IMR-90 (cell line): ENCODE measurements around the gene CYP19A1. TPM values are rescaled to one million over a fixed set of nuclear protein-coding genes. Genes with fewer than 3 reads are reported as not detected.

ENCODE experiments used
- ATAC-seq: fragments of 200-7000 bp; cut with Tn5 transposase; 2 replicates; pipeline ENCODE4 v1.9.1; 2020; ENCODE audit warnings: low read depth, mild to moderate bottlenecking, moderate library complexity
- BruUV-seq: library from RNA; stranded (reverse); fragments of 400-500 nt; replicated peaks from 2 replicates; lab custom pipeline; 2021; lab: Mats Ljungman, UMichigan
- CTCF ChIA-PET: fragments of 300-600 bp; formaldehyde crosslinking; extraction: SDS; loops from one replicate; lab custom pipeline; 2021; ENCODE audit warnings: antibody characterized with exemption; lab: Yijun Ruan, JAX
- POLR2A ChIA-PET: fragments of 300-600 bp; sonication (Branson Sonifier 250); formaldehyde crosslinking; loops from one replicate; lab custom pipeline; 2022; ENCODE audit warnings: antibody characterized with exemption; ENCODE audit not compliant: unreplicated experiment; lab: Charles Lee
- DNase-seq: peaks from one replicate; pipeline ENCODE4 v3.0.0; 2013
- H2AFZ ChIP-seq: replicated peaks from 2 replicates; pipeline ENCODE3; 2013; ENCODE audit warnings: low read length, mild to moderate bottlenecking; ENCODE audit not compliant: poor library complexity
- H2AK5ac ChIP-seq: 2 replicates; pipeline ENCODE4 v1.6.1; 2013; ENCODE audit warnings: low read depth, low read length, inconsistent platforms
- H2AK9ac ChIP-seq: replicated peaks from 2 replicates; pipeline ENCODE3; 2013; ENCODE audit warnings: mild to moderate bottlenecking, low read depth, low read length, moderate library complexity; ENCODE audit not compliant: poor library complexity
- H2BK120ac ChIP-seq: 2 replicates; pipeline ENCODE4 v1.6.1; 2013; ENCODE audit warnings: low read depth, low read length, inconsistent platforms
- H2BK15ac ChIP-seq: 3 replicates; pipeline ENCODE4 v1.6.1; 2013; ENCODE audit warnings: low read depth, low read length, inconsistent platforms
- H2BK20ac ChIP-seq: 2 replicates; pipeline ENCODE4 v1.6.1; 2013; ENCODE audit warnings: low read depth, mild to moderate bottlenecking, inconsistent platforms, low read length, moderate library complexity
- H2BK5ac ChIP-seq: 2 replicates; pipeline ENCODE4 v1.6.1; 2013; ENCODE audit warnings: mild to moderate bottlenecking, low read depth, low read length, inconsistent platforms; ENCODE audit not compliant: poor library complexity, severe bottlenecking
- H3K14ac ChIP-seq: replicated peaks from 2 replicates; pipeline ENCODE4 v1.6.1; 2013; ENCODE audit warnings: low read depth, low read length, inconsistent platforms
- H3K18ac ChIP-seq: 2 replicates; pipeline ENCODE4 v1.6.1; 2013; ENCODE audit warnings: low read depth, low read length, control low read depth
- H3K23ac ChIP-seq: 2 replicates; pipeline ENCODE4 v1.6.1; 2013; ENCODE audit warnings: low read depth, low read length, inconsistent platforms
- H3K27ac ChIP-seq: 2 replicates; pipeline ENCODE4 v1.5.1; 2013; ENCODE audit warnings: mild to moderate bottlenecking, control low read depth, low read length; ENCODE audit not compliant: insufficient read depth
- H3K27me3 ChIP-seq: 2 replicates; pipeline ENCODE4 v1.6.1; 2013; ENCODE audit warnings: low read length; ENCODE audit not compliant: control insufficient read depth, insufficient read depth
- H3K36me3 ChIP-seq: 2 replicates; pipeline ENCODE4 v1.6.1; 2013; ENCODE audit warnings: low read length, mixed read lengths; ENCODE audit not compliant: control insufficient read depth, insufficient read depth
- H3K4ac ChIP-seq: 2 replicates; pipeline ENCODE4 v1.6.1; 2013; ENCODE audit warnings: low read depth, low read length, inconsistent platforms
- H3K4me1 ChIP-seq: 2 replicates; pipeline ENCODE4 v1.6.1; 2013; ENCODE audit warnings: low read length, mixed read lengths; ENCODE audit not compliant: control insufficient read depth, insufficient read depth
- H3K4me2 ChIP-seq: 2 replicates; pipeline ENCODE4 v1.6.1; 2013; ENCODE audit warnings: low read depth, mild to moderate bottlenecking, control low read depth, low read length, moderate library complexity
- H3K4me3 ChIP-seq: 2 replicates; pipeline ENCODE4 v1.5.1; 2013; ENCODE audit warnings: low read depth, mild to moderate bottlenecking, control low read depth, low read length, moderate library complexity; ENCODE audit not compliant: insufficient read depth
- H3K56ac ChIP-seq: 2 replicates; pipeline ENCODE4 v1.6.1; 2013; ENCODE audit warnings: low read length, inconsistent platforms; ENCODE audit not compliant: insufficient read depth; ENCODE audit errors: extremely low read depth
- H3K79me1 ChIP-seq, 2 experiments: 2 replicates each; pipeline ENCODE4 v1.6.1; 2013; ENCODE audit warnings: low read length in 2 of 2, inconsistent platforms in 1 of 2, low read depth in 1 of 2
- H3K9ac ChIP-seq: 2 replicates; pipeline ENCODE4 v1.6.1; 2013; ENCODE audit warnings: low read depth, low read length, control low read depth
- H3K9me1 ChIP-seq: 2 replicates; pipeline ENCODE4 v1.6.1; 2013; ENCODE audit warnings: low read length, inconsistent platforms; ENCODE audit not compliant: insufficient read depth
- H3K9me3 ChIP-seq: 2 replicates; pipeline ENCODE4 v1.6.1; 2013; ENCODE audit warnings: low read length; ENCODE audit not compliant: control insufficient read depth, insufficient read depth
- H4K20me1 ChIP-seq: 2 replicates; pipeline ENCODE4 v1.6.1; 2013; ENCODE audit warnings: low read length, inconsistent platforms; ENCODE audit not compliant: insufficient read depth
- H4K5ac ChIP-seq: 2 replicates; pipeline ENCODE4 v1.6.1; 2013; ENCODE audit warnings: mild to moderate bottlenecking, low read depth, low read length, control low read depth
- H4K8ac ChIP-seq, 2 experiments: 2 replicates each; pipeline ENCODE4 v1.6.1; 2013; ENCODE audit warnings: low read depth in 2 of 2, low read length in 2 of 2, control low read depth in 1 of 2, inconsistent platforms in 1 of 2
- H4K91ac ChIP-seq: 2 replicates; pipeline ENCODE4 v1.6.1; 2013; ENCODE audit warnings: low read depth, low read length, inconsistent platforms; ENCODE audit not compliant: insufficient read depth
- CHD1 ChIP-seq: IDR thresholded peaks from 2 replicates; pipeline ENCODE4 v1.6.1; 2012; ENCODE audit warnings: low read depth, low read length, improper control_type of control experiment
- ELK1 ChIP-seq: fragments of 150-350 bp; IDR thresholded peaks from 2 replicates; pipeline ENCODE4 v1.6.1; 2016; ENCODE audit warnings: low read depth, mild to moderate bottlenecking, low read length, moderate library complexity, borderline replicate concordance
- FOS ChIP-seq: fragments of 150-350 bp; IDR thresholded peaks from 2 replicates; pipeline ENCODE4 v1.6.1; 2016; ENCODE audit warnings: low read depth, low read length
- MAFK ChIP-seq: IDR thresholded peaks from 2 replicates; pipeline ENCODE4 v1.6.1; 2012; ENCODE audit warnings: low read depth, low read length, improper control_type of control experiment
- MXI1 ChIP-seq: IDR thresholded peaks from 2 replicates; pipeline ENCODE4 v1.6.1; 2012; ENCODE audit warnings: low read depth, mild to moderate bottlenecking, low read length, moderate library complexity, borderline replicate concordance
- RCOR1 ChIP-seq: IDR thresholded peaks from 2 replicates; pipeline ENCODE4 v1.6.1; 2012; ENCODE audit warnings: mild to moderate bottlenecking, low read length, improper control_type of control experiment; ENCODE audit not compliant: insufficient replicate concordance
- SMC3 ChIP-seq: fragments of 150-350 bp; IDR thresholded peaks from 2 replicates; pipeline ENCODE4 v1.6.1; 2016; ENCODE audit warnings: low read depth, mild to moderate bottlenecking, antibody characterized with exemption, low read length, moderate library complexity
- WGBS, 2 experiments: methylation state at CpG; one replicate each; pipeline versions ENCODE4 v1.1.5 to v1.1.7; 2013; ENCODE audit warnings: missing lambda C conversion rate in 2 of 2; ENCODE audit not compliant: insufficient read length in 1 of 2; ENCODE audit errors: extremely low coverage in 2 of 2; 5-methylcytosine and 5-hydroxymethylcytosine counted together
- dilution Hi-C: fragments of 300-500 bp; cut with HindIII; formaldehyde crosslinking; loops from one replicate; pipeline ENCODE4 v1.14.3; 2018; ENCODE audit warnings: low sequenced_read_pairs; ENCODE audit not compliant: unreplicated experiment
- in situ Hi-C: fragments of 300-500 bp; cut with MboI; formaldehyde crosslinking; loops from 3 replicates; pipeline ENCODE4 v1.14.3; 2019; ENCODE audit warnings: low sequenced_read_pairs, inconsistent platforms, mixed read lengths
- intact Hi-C: fragments of 100-400 bp; cut with micrococcal nuclease; formaldehyde crosslinking; loops from 2 replicates; pipeline ENCODE4 v1.10.0; 2022
- polyA plus RNA-seq, 3 experiments: library from polyadenylated mRNA; depleted of rRNA; stranded (reverse); fragments of >200 nt; gene quantifications; 2 replicates each; pipeline ENCODE4 v1.2.3, GENCODE V29; 2012; ENCODE audit warnings: low replicate concordance in 1 of 3
- total RNA-seq: library from RNA; depleted of rRNA; stranded (reverse); fragments of >200 nt; gene quantifications from 2 replicates; pipeline ENCODE4 v1.2.3, GENCODE V29; 2012
- TF ChIP-seq, protein P1 (sequence below): conservative IDR thresholded peaks from 2 replicates; pipeline ENCODE4 v1.5.1; 2012; ENCODE audit warnings: mild to moderate bottlenecking, low read depth, low read length, improper control_type of control experiment

CYP19A1 gene
- total and polyA plus RNA-seq, 2 of the 4 experiments (the other 2 are of a cell fraction): not detected

DNA sequence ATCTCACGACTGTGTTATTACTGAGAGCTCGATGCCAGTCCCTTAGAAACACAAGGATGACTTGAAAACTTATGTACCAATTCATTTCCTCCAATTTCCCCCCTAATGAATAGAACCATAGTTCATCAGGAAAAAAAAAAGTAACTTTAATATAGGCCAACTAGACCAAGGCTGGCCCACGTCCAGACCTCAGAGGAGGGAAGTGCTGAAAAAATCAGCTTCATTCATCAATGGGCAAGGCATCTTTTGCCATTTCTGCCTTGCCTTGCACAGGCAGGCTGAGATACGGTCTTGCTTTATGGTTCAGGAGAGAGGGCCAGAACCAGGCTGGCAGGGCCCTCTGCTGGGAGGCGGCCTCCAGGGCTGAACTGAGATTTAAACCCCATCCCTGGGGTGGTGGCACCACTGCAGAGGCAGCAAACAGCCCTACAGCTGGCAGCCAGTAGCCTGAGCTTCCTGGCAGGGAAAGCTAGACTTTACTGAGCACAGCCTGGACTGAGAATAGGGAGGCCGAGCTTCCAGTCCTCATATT, 139.6 kb downstream of the CYP19A1 start:
- H2AFZ ChIP-seq: no peak overlapping the region
- intact Hi-C loops: loop anchor here (10.0 kb wide), 1 partner anchor 524 kb away; no protein-coding TSS in a partner anchor
- H3K23ac ChIP-seq: no peak overlapping the region
- H2BK5ac ChIP-seq: no peak overlapping the region
- in situ Hi-C loops: no loop called here
- peaks cover 3% of the 10 kb centered on the region for H3K4me1 ChIP-seq
- H2BK15ac ChIP-seq: no peak overlapping the region
- H4K5ac ChIP-seq: no peak overlapping the region
- ATAC-seq (no peak), DNase-seq (no peak)
- dilution Hi-C loops: no loop called here
- H2BK20ac ChIP-seq: no peak overlapping the region
- H3K4ac ChIP-seq: no peak overlapping the region
- WGBS, 2 experiments: 38% methylated on average over 1 of the region's 6 CpGs; no CpG with 5 or more reads in 1 of the 2 experiments
- peaks cover 31% of the 10 kb centered on the region for H3K27me3 ChIP-seq
- no peak overlapping the region for H3K9ac ChIP-seq
- ChIA-PET POLR2A (no interaction called here), CTCF (interaction anchor here (1.8 kb wide), 1 partner anchor 35 kb away, joined by 7 read pairs; no protein-coding TSS in a partner anchor)
- H3K36me3 ChIP-seq: no peaks in the 10 kb centered on the region
- H4K8ac ChIP-seq: no peak overlapping the region
- H4K91ac ChIP-seq: no peak overlapping the region
- H3K9me1 ChIP-seq: peaks cover 4% of the 10 kb centered on the region; the same call in 1 of the 2 replicates
- H3K18ac ChIP-seq: no peak overlapping the region
- H3K9me3 ChIP-seq: no peaks in the 10 kb centered on the region
- H3K4me3 ChIP-seq: no peak overlapping the region
- no TSS peak for BruUV-seq
- no peak for TF ChIP-seq SMC3
- no peak for TF ChIP-seq MAFK
- no peak for TF ChIP-seq MXI1
- TF ChIP-seq FOS: no peak
- TF ChIP-seq ELK1: no peak
- TF ChIP-seq RCOR1: no peak
- no peak for TF ChIP-seq CHD1
- TF ChIP-seq, protein P1, sequence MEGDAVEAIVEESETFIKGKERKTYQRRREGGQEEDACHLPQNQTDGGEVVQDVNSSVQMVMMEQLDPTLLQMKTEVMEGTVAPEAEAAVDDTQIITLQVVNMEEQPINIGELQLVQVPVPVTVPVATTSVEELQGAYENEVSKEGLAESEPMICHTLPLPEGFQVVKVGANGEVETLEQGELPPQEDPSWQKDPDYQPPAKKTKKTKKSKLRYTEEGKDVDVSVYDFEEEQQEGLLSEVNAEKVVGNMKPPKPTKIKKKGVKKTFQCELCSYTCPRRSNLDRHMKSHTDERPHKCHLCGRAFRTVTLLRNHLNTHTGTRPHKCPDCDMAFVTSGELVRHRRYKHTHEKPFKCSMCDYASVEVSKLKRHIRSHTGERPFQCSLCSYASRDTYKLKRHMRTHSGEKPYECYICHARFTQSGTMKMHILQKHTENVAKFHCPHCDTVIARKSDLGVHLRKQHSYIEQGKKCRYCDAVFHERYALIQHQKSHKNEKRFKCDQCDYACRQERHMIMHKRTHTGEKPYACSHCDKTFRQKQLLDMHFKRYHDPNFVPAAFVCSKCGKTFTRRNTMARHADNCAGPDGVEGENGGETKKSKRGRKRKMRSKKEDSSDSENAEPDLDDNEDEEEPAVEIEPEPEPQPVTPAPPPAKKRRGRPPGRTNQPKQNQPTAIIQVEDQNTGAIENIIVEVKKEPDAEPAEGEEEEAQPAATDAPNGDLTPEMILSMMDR: no peak
- H2BK120ac ChIP-seq: no peak overlapping the region
- H2AK5ac ChIP-seq: no peak overlapping the region
- H3K14ac ChIP-seq: no peak overlapping the region
- H3K79me1 ChIP-seq: no peaks in the 10 kb centered on the region
- no peaks in the 10 kb centered on the region for H4K20me1 ChIP-seq
- no peak overlapping the region for H3K56ac ChIP-seq
- no peak overlapping the region for H3K4me2 ChIP-seq
- no peak overlapping the region for H2AK9ac ChIP-seq
- no peak overlapping the region for H3K27ac ChIP-seq
